ENCODE data around the gene AAMDC.
"Not testable (repeated sequence)": the region's sequence is repeated elsewhere in the genome, so short reads cannot be mapped to it uniquely, and the experiment has no call there.

The AAMDC gene

DNA sequence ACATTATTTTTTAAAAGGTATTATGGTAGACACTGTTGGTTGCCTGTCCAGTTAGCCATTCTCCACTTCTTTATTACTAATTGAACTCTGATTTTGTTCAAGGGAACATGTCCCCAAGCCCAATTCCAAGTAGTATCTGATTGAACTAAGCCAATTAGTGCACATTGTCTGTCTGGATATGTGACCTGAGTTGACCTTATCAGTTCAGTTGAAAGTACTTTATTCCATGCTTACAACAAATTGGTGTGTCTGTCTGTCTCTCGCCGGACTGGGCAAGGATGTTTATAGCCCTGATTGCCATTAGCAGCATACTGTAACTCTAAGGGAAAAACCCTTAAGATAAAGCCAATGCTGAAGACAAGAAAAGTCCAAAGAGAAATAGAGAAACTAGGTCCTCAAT is 87.9 kb downstream of the AAMDC start:
- TF ChIP-seq Cebpa-rat (IDR thresholded peaks at IDR 0.05): no peak
- Histone ChIP-seq H3K36me3 (peaks cover 42% of the 10 kb centered on the region), H4K20me1 (no peaks in the 10 kb centered on the region)

GRCh38 chr11:77909277-77909676 is 88.3 kb downstream of the AAMDC start:
- Histone ChIP-seq H3K9ac (no peak overlapping the region), H3K4me3 (no peak overlapping the region), H4K20me1 (no peaks in the 10 kb centered on the region), H3K9me3 (no peaks in the 10 kb centered on the region), H3K4me1 (no peaks in the 10 kb centered on the region), H3K27me3 (no peaks in the 10 kb centered on the region), H3K27ac (no peak overlapping the region), H3K4me2 (no peak overlapping the region), H3K36me3 (peaks cover 45% of the 10 kb centered on the region)
- no peak for TF ChIP-seq Cebpa-rat (IDR thresholded peaks at IDR 0.05)

More for the DNA sequence above, 87.9 kb downstream of the AAMDC start:
- H3K27me3 ChIP-seq: no peaks in the 10 kb centered on the region
- H3K4me3 ChIP-seq: no peak overlapping the region
- H3K9me3 ChIP-seq: no peaks in the 10 kb centered on the region
- no peak overlapping the region for H3K4me2 ChIP-seq
- no peak overlapping the region for H3K27ac ChIP-seq
- no peaks in the 10 kb centered on the region for H3K4me1 ChIP-seq
- H3K9ac ChIP-seq: no peak overlapping the region

DNA sequence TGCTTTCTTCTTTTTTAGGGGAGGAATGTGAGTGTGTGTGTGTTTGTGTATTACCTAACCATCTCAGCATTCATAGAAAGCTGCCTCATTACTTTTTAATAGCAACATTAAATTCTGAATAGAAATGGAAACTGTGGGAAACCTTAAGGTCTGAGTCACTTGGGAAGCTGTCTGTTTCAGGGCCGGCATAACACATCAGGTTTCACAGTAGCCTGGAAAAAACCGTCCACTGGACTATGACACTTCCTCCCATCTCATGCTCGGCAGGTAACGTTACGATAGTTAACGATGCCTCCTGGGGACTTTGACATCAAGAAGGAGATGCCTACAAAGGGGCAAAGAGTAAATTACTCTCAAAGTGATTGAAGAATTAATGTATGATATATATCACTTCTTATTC is 89.9 kb downstream of the AAMDC start:
- H3K4me3 ChIP-seq, H3K9ac ChIP-seq, H3K27ac ChIP-seq, H3K4me1 ChIP-seq, H3K9me3 ChIP-seq, H4K20me1 ChIP-seq, H3K27me3 ChIP-seq, H3K4me2 ChIP-seq: not testable (repeated sequence)
- H3K36me3 ChIP-seq: peaks cover 53% of the 10 kb centered on the region

- not testable (repeated sequence) for H3K4me1 ChIP-seq
These were observed 92.8 kb downstream of the AAMDC start for GRCh38 chr11:77913608-77914306.

GRCh38 chr11:77914307-77914791 is 93.4 kb downstream of the AAMDC start:
- H3K9ac ChIP-seq, H3K9me3 ChIP-seq, H3K4me3 ChIP-seq, H3K27me3 ChIP-seq, H3K4me2 ChIP-seq, H4K20me1 ChIP-seq, H3K4me1 ChIP-seq, H3K27ac ChIP-seq: not testable (repeated sequence)
- peaks cover 53% of the 10 kb centered on the region for H3K36me3 ChIP-seq

More at GRCh38 chr11:77913608-77914306, 92.8 kb downstream of the AAMDC start:
- H4K20me1 ChIP-seq, H3K9me3 ChIP-seq, H3K27ac ChIP-seq, H3K4me2 ChIP-seq, H3K4me3 ChIP-seq, H3K9ac ChIP-seq, H3K27me3 ChIP-seq: not testable (repeated sequence)
- H3K36me3 ChIP-seq: peaks cover 52% of the 10 kb centered on the region

DNA sequence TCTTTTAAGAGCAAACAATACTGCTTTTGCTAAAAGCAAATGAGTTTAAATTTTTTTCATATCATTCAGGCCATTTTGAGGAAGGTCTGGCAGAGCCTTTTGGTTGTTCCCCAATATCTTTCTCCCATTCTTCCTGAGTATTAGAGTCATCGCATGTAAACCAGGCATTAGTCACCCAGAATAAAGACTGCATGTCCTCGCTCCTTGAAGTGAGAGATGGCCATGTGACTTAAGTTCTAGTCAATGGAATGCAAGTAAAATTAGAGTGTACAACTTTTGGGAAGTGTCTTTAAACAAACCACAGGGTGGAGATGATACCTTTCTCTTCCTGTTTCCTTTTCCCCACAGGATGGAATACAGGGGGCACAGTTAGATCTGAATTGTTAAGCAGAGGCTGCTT is 96.8 kb downstream of the AAMDC start:
- not testable (repeated sequence) for H3K27me3 ChIP-seq, H3K4me1 ChIP-seq, H3K4me2 ChIP-seq, H3K9me3 ChIP-seq, H3K9ac ChIP-seq, H3K4me3 ChIP-seq, H4K20me1 ChIP-seq, H3K27ac ChIP-seq
- H3K36me3 ChIP-seq: peaks cover 52% of the 10 kb centered on the region

Data from BLaER1 (cell line).